Endothelial cell of hepatic sinusoid (primary cell): ENCODE results near the gene SECISBP2.

Source experiments
- in situ Hi-C: cut with HindIII; loops from 2 replicates; pipeline ENCODE4 v1.10.0; 2017; ENCODE audit warnings: low sequenced_read_pairs

SECISBP2 gene

GRCh38 chr9:89379031-89379430 lies 60.7 kb downstream of the SECISBP2 start:
- in situ Hi-C loops = loop anchor here (10.0 kb wide), 1 partner anchor 64 kb away; the partner anchor contains the start of genes CKS2 and SECISBP2

- in situ Hi-C loops = loop anchor here (10.0 kb wide), 1 partner anchor 65 kb away; the partner anchor contains the start of genes CKS2 and SECISBP2
Observed at GRCh38 chr9:89379508-89380115, 61.3 kb downstream of the SECISBP2 start.

GRCh38 chr9:89380437-89381307 lies 62.4 kb downstream of the SECISBP2 start:
- in situ Hi-C loops = no loop called here

GRCh38 chr9:89381308-89381609 lies 63.0 kb downstream of the SECISBP2 start:
- in situ Hi-C loops = no loop called here

GRCh38 chr9:89382026-89382986 lies 64.0 kb downstream of the SECISBP2 start:
- in situ Hi-C loops = no loop called here

GRCh38 chr9:89383030-89383720 lies 64.9 kb downstream of the SECISBP2 start:
- in situ Hi-C loops = no loop called here

- in situ Hi-C loops = no loop called here
Observed at GRCh38 chr9:89383721-89384300, 65.5 kb downstream of the SECISBP2 start.

- in situ Hi-C loops = no loop called here
Observed at GRCh38 chr9:89384783-89385182, 66.5 kb downstream of the SECISBP2 start.

GRCh38 chr9:89386206-89386605 lies 67.9 kb downstream of the SECISBP2 start:
- in situ Hi-C loops = no loop called here

GRCh38 chr9:89386797-89387196 lies 68.5 kb downstream of the SECISBP2 start:
- in situ Hi-C loops = no loop called here

- in situ Hi-C loops = no loop called here
Observed at GRCh38 chr9:89387197-89387849, 69.0 kb downstream of the SECISBP2 start.

- in situ Hi-C loops = no loop called here
Observed at GRCh38 chr9:89388084-89388867, 70.0 kb downstream of the SECISBP2 start.

- in situ Hi-C loops = no loop called here
Observed at GRCh38 chr9:89388868-89389177, 70.5 kb downstream of the SECISBP2 start.

GRCh38 chr9:89390068-89390555 lies 71.8 kb downstream of the SECISBP2 start:
- in situ Hi-C loops = no loop called here

GRCh38 chr9:89390578-89391116 lies 72.3 kb downstream of the SECISBP2 start:
- in situ Hi-C loops = no loop called here

GRCh38 chr9:89391585-89391984 lies 73.3 kb downstream of the SECISBP2 start:
- in situ Hi-C loops = no loop called here

- in situ Hi-C loops = no loop called here
Observed at GRCh38 chr9:89394412-89394811, 76.1 kb downstream of the SECISBP2 start.

- in situ Hi-C loops = no loop called here
Observed at GRCh38 chr9:89395931-89396710, 77.8 kb downstream of the SECISBP2 start.
